ENCODE data around the gene SS18L1. TPM values are rescaled to one million over a fixed set of nuclear protein-coding genes. Genes with fewer than 3 reads are reported as not detected.

Gene SS18L1
- total and polyA plus RNA-seq, 2 experiments from 2014 or later: 6.5 to 32.6 TPM

- no peak overlapping the region for H3K4me2 ChIP-seq
- Mint-ChIP-seq H3K27me3 (ENCODE audit: insufficient read depth, low read depth, poor library complexity) (peaks cover 2% of the 10 kb centered on the region), H3K9me3 (no peaks in the 10 kb centered on the region), H3K4me3 (no peak overlapping the region), H3K4me1 (peaks cover 5% of the 10 kb centered on the region), H3K36me3 (ENCODE audit: low read depth) (no peaks in the 10 kb centered on the region), H3K27ac (no peak overlapping the region)
- TF ChIP-seq CREB1 (CRISPR knock-in tag; IDR thresholded peaks at IDR 0.05; ENCODE audit: low read depth) (no peak), ZNF331 (CRISPR knock-in tag; IDR thresholded peaks at IDR 0.05; ENCODE audit: low read depth) (no peak), JUNB (IDR thresholded peaks at IDR 0.05; ENCODE audit: unreplicated experiment) (no peak), EZH2 (IDR thresholded peaks at IDR 0.05; ENCODE audit: low read depth, unreplicated experiment) (no peak), EZH2phosphoT487 (IDR thresholded peaks at IDR 0.05; ENCODE audit: unreplicated experiment) (no peak), NANOG (IDR thresholded peaks at IDR 0.05; ENCODE audit: borderline replicate concordance) (no peak), STAT1 (IDR thresholded peaks at IDR 0.05; ENCODE audit: unreplicated experiment) (no peak), REST (IDR thresholded peaks at IDR 0.05; ENCODE audit: unreplicated experiment) (no peak), POLR2AphosphoS5 (IDR thresholded peaks at IDR 0.05; ENCODE audit: low read depth) (no peak), ETS1 (IDR thresholded peaks at IDR 0.05) (no peak)
- TF ChIP-seq, protein P1, sequence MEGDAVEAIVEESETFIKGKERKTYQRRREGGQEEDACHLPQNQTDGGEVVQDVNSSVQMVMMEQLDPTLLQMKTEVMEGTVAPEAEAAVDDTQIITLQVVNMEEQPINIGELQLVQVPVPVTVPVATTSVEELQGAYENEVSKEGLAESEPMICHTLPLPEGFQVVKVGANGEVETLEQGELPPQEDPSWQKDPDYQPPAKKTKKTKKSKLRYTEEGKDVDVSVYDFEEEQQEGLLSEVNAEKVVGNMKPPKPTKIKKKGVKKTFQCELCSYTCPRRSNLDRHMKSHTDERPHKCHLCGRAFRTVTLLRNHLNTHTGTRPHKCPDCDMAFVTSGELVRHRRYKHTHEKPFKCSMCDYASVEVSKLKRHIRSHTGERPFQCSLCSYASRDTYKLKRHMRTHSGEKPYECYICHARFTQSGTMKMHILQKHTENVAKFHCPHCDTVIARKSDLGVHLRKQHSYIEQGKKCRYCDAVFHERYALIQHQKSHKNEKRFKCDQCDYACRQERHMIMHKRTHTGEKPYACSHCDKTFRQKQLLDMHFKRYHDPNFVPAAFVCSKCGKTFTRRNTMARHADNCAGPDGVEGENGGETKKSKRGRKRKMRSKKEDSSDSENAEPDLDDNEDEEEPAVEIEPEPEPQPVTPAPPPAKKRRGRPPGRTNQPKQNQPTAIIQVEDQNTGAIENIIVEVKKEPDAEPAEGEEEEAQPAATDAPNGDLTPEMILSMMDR (conservative IDR thresholded peaks at IDR 0.05; ENCODE audit: low read depth in 2 of 2): no peak
- H3K4me1 ChIP-seq (ENCODE audit: insufficient read depth): no peaks in the 10 kb centered on the region
- H3K27me3 ChIP-seq (ENCODE audit: insufficient read depth): no peaks in the 10 kb centered on the region
- H3K79me2 ChIP-seq (replicated peaks; ENCODE audit: insufficient read depth): no peaks in the 10 kb centered on the region
- H3F3A ChIP-seq (replicated peaks; ENCODE audit: low read depth): no peaks in the 10 kb centered on the region
- no peaks in the 10 kb centered on the region for H3K36me3 ChIP-seq (ENCODE audit: insufficient read depth)
- no peak overlapping the region for H3K4me3 ChIP-seq
- H2AFZ ChIP-seq: no peak overlapping the region
- no peaks in the 10 kb centered on the region for H4K20me1 ChIP-seq (replicated peaks; ENCODE audit: insufficient read depth)
- no peak overlapping the region for H3K27ac ChIP-seq (ENCODE audit: low read depth)
- ATAC-seq: no peak
- H3K9me2 ChIP-seq (ENCODE audit: insufficient read depth): no peaks in the 10 kb centered on the region
- no peak for DNase-seq (ENCODE audit: low spot score)
These were observed 86.7 kb downstream of the SS18L1 start for GRCh38 chr20:62230276-62230675.
